Activated CD4-positive, alpha-beta memory T cell treated with anti-CD3 and anti-CD28 coated beads, Interleukin-2, amount 10 ng/mL, durations not matched to agents 7 days and 5 days (primary cell): ENCODE measurements around the gene TGFBRAP1. TPM values are rescaled to one million over a fixed set of nuclear protein-coding genes. Genes with fewer than 3 reads are reported as not detected.

ENCODE experiments used
- CTCF ChIA-PET: fragments of 350-600 bp; sonication (Branson Sonifier 250); formaldehyde crosslinking; loops from one replicate; lab custom pipeline; 2021; ENCODE audit warnings: antibody characterized with exemption, inconsistent platforms; lab: Charles Lee
- POLR2A ChIA-PET: fragments of 350-600 bp; sonication (Branson Sonifier 250); formaldehyde crosslinking; loops from one replicate; lab custom pipeline; 2021; ENCODE audit warnings: antibody characterized with exemption; lab: Charles Lee
- DNase-seq: peaks from one replicate; pipeline ENCODE4 v3.0.0-alpha.2; 2020
- H3K27ac Mint-ChIP-seq: one replicate; pipeline ENCODE4 v1.8.0; 2021; ENCODE audit warnings: mild to moderate bottlenecking, mixed read lengths
- H3K27me3 Mint-ChIP-seq: one replicate; pipeline ENCODE4 v1.8.0; 2021; ENCODE audit warnings: mixed read lengths
- H3K36me3 Mint-ChIP-seq: one replicate; pipeline ENCODE4 v1.8.0; 2021; ENCODE audit warnings: low read depth, mixed read lengths
- H3K4me1 Mint-ChIP-seq: one replicate; pipeline ENCODE4 v1.8.0; 2021; ENCODE audit warnings: mixed read lengths
- H3K4me3 Mint-ChIP-seq: one replicate; pipeline ENCODE4 v1.8.0; 2021; ENCODE audit warnings: mild to moderate bottlenecking, mixed read lengths
- H3K9me3 Mint-ChIP-seq: one replicate; pipeline ENCODE4 v1.8.0; 2021; ENCODE audit warnings: mixed read lengths
- total RNA-seq, 2 experiments: library from RNA; stranded (reverse); gene quantifications; one replicate each; pipeline ENCODE4 v1.2.3, GENCODE V29; 2021

Gene TGFBRAP1
- total RNA-seq, 2 experiments from 2014 or later, result 15.9 to 17.0 TPM

DNA sequence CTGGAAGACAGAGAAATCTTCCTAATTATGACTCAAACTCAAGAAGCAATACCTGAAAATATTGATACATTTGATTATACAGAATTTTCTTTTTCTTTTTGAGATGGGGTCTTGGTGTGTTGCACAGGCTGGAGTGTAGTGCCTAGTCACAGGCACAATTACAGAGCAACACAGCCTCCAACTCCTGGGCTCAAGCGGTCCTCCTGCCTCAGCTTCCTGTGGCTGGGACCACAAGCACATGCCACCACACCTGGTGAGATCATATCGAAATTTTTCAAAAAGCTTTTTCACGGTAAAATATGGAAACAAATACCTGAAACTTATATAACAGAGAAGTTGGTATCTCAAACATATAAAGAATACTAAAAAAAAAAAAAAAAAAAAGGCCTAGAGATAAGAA is 27.9 kb downstream of the TGFBRAP1 start:
- ChIA-PET POLR2A (interaction anchor here (0.6 to 1.9 kb wide), 2 partner anchors 27 to 264 kb away, joined by 3 to 5 read pairs; partner anchors contain the start of gene MRPS9), CTCF (interaction anchor here (0.7 to 1.8 kb wide), 3 partner anchors 8 to 823 kb away, joined by 3 to 4 read pairs (median 4); no protein-coding TSS in a partner anchor)
- DNase-seq, result peak; percentile 42
- H3K4me1 Mint-ChIP-seq, result peaks cover 24% of the 10 kb centered on the region
- H3K36me3 Mint-ChIP-seq, result peaks cover 25% of the 10 kb centered on the region
- no peaks in the 10 kb centered on the region for H3K9me3 Mint-ChIP-seq
- no peak overlapping the region for H3K4me3 Mint-ChIP-seq
- H3K27ac Mint-ChIP-seq, result no peak overlapping the region
- H3K27me3 Mint-ChIP-seq, result no peaks in the 10 kb centered on the region

GRCh38 chr2:105299290-105299689 is 30.2 kb downstream of the TGFBRAP1 start:
- H3K9me3 Mint-ChIP-seq, result no peaks in the 10 kb centered on the region
- no peaks in the 10 kb centered on the region for H3K27me3 Mint-ChIP-seq
- CTCF ChIA-PET, result interaction anchor here (0.6 kb wide), 1 partner anchor 118 kb away, joined by 3 read pairs; no protein-coding TSS in a partner anchor
- DNase-seq, result no peak
- peaks cover 24% of the 10 kb centered on the region for H3K4me1 Mint-ChIP-seq
- H3K36me3 Mint-ChIP-seq, result peaks cover 32% of the 10 kb centered on the region
- H3K27ac Mint-ChIP-seq, result no peak overlapping the region
- no peak overlapping the region for H3K4me3 Mint-ChIP-seq
- POLR2A ChIA-PET, result no interaction called here

GRCh38 chr2:105298017-105298416 is 31.5 kb downstream of the TGFBRAP1 start:
- ChIA-PET POLR2A (no interaction called here), CTCF (interaction anchor here (0.9 kb wide), 1 partner anchor 10 kb away, joined by 3 read pairs; no protein-coding TSS in a partner anchor)
- DNase-seq, result no peak
- Mint-ChIP-seq H3K27ac (no peak overlapping the region), H3K27me3 (no peaks in the 10 kb centered on the region), H3K4me1 (peaks cover 18% of the 10 kb centered on the region), H3K9me3 (no peaks in the 10 kb centered on the region), H3K36me3 (peaks cover 32% of the 10 kb centered on the region), H3K4me3 (no peak overlapping the region)

- DNase-seq, result no peak
- H3K4me3 Mint-ChIP-seq, result no peak overlapping the region
- H3K27me3 Mint-ChIP-seq, result no peaks in the 10 kb centered on the region
- H3K4me1 Mint-ChIP-seq, result peaks cover 13% of the 10 kb centered on the region
- H3K36me3 Mint-ChIP-seq, result peaks cover 32% of the 10 kb centered on the region
- no peak overlapping the region for H3K27ac Mint-ChIP-seq
- CTCF ChIA-PET, result interaction anchor here (0.9 kb wide), 1 partner anchor 9 kb away, joined by 3 read pairs; no protein-coding TSS in a partner anchor
- POLR2A ChIA-PET, result no interaction called here
- no peaks in the 10 kb centered on the region for H3K9me3 Mint-ChIP-seq
These were observed 32.3 kb downstream of the TGFBRAP1 start for GRCh38 chr2:105297216-105297615.

GRCh38 chr2:105296017-105296611 is 33.4 kb downstream of the TGFBRAP1 start:
- no peak for DNase-seq
- Mint-ChIP-seq H3K4me3 (no peak overlapping the region), H3K36me3 (peaks cover 37% of the 10 kb centered on the region), H3K9me3 (no peaks in the 10 kb centered on the region), H3K27ac (no peak overlapping the region), H3K4me1 (peaks cover 2% of the 10 kb centered on the region), H3K27me3 (no peaks in the 10 kb centered on the region)
- ChIA-PET CTCF (interaction anchor here (0.7 to 1.2 kb wide), 2 partner anchors 14 to 226 kb away, joined by 3 to 5 read pairs; no protein-coding TSS in a partner anchor), POLR2A (no interaction called here)

- Mint-ChIP-seq H3K36me3 (peaks cover 40% of the 10 kb centered on the region), H3K27ac (no peak overlapping the region), H3K4me1 (no peaks in the 10 kb centered on the region), H3K4me3 (no peak overlapping the region), H3K27me3 (no peaks in the 10 kb centered on the region), H3K9me3 (no peaks in the 10 kb centered on the region)
- peak; percentile 38 for DNase-seq
- ChIA-PET CTCF (interaction anchor here (0.7 to 1.3 kb wide), 7 partner anchors 11 to 180 kb away, joined by 3 to 5 read pairs (median 3); no protein-coding TSS in a partner anchor), POLR2A (no interaction called here)
These were observed 34.6 kb downstream of the TGFBRAP1 start for GRCh38 chr2:105294844-105295481.

- POLR2A ChIA-PET, result interaction anchor here (1.0 kb wide), 1 partner anchor 36 kb away, joined by 4 read pairs; no protein-coding TSS in a partner anchor
- Mint-ChIP-seq H3K27me3 (no peaks in the 10 kb centered on the region), H3K4me1 (no peaks in the 10 kb centered on the region), H3K4me3 (no peak overlapping the region), H3K36me3 (peaks cover 40% of the 10 kb centered on the region), H3K27ac (no peak overlapping the region), H3K9me3 (no peaks in the 10 kb centered on the region)
- CTCF ChIA-PET, result interaction anchor here (0.8 to 1.3 kb wide), 5 partner anchors 8 to 179 kb away, joined by 3 to 5 read pairs (median 3); no protein-coding TSS in a partner anchor
- DNase-seq, result no peak
These were observed 35.5 kb downstream of the TGFBRAP1 start for GRCh38 chr2:105294046-105294445.

GRCh38 chr2:105291981-105292380 is 37.6 kb downstream of the TGFBRAP1 start:
- Mint-ChIP-seq H3K27ac (no peak overlapping the region), H3K4me3 (no peak overlapping the region), H3K9me3 (no peaks in the 10 kb centered on the region), H3K27me3 (no peaks in the 10 kb centered on the region), H3K4me1 (peaks cover 3% of the 10 kb centered on the region), H3K36me3 (peaks cover 29% of the 10 kb centered on the region)
- CTCF ChIA-PET, result interaction anchor here (0.6 to 1.0 kb wide), 2 partner anchors 229 to 1785 kb away, joined by 3 to 5 read pairs; no protein-coding TSS in a partner anchor
- POLR2A ChIA-PET, result no interaction called here
- no peak for DNase-seq

DNA sequence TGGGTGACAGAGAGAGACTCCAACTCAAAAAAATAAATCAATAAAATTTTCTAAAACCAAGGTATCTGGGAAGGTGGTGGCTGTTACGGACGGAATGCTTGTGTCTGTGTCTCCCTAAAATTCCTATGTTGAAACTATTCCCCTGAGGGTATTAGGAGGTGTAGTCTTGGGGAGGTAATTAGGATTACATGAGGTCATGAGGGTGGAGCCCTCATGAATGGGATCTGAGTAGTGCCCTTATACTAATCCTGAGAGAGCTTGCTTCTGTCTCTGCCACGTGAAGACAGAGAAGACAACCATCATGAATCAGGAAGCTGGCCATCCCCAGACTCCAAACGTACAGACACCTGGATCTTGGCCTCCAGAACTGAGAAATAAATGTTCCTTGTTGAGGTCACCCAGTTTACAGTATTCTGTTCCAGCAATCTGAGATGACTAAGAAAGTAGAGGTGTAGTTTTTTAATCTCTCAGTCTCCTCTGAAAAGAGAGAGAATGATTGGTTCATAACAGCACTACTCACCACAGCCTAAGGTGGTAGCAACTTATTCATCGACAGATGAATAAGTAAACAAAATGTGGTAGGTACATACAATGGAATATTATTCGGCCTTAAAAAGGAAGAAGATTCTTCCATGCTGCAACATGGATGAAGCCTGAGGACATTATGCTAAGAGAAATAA is 38.4 kb downstream of the TGFBRAP1 start:
- no peak for DNase-seq
- Mint-ChIP-seq H3K4me1 (peaks cover 3% of the 10 kb centered on the region), H3K9me3 (no peaks in the 10 kb centered on the region), H3K27ac (no peak overlapping the region), H3K36me3 (peaks cover 27% of the 10 kb centered on the region), H3K27me3 (no peaks in the 10 kb centered on the region), H3K4me3 (no peak overlapping the region)
- CTCF ChIA-PET, result no interaction called here
- POLR2A ChIA-PET, result no interaction called here

GRCh38 chr2:105288133-105288532 is 41.4 kb downstream of the TGFBRAP1 start:
- peaks cover 3% of the 10 kb centered on the region for H3K4me1 Mint-ChIP-seq
- H3K4me3 Mint-ChIP-seq, result no peak overlapping the region
- ChIA-PET CTCF (interaction anchor here (0.7 to 1.1 kb wide), 9 partner anchors 9 to 253 kb away, joined by 3 to 4 read pairs (median 3); no protein-coding TSS in a partner anchor), POLR2A (no interaction called here)
- no peaks in the 10 kb centered on the region for H3K27me3 Mint-ChIP-seq
- peaks cover 16% of the 10 kb centered on the region for H3K36me3 Mint-ChIP-seq
- H3K27ac Mint-ChIP-seq, result no peak overlapping the region
- no peak for DNase-seq
- no peaks in the 10 kb centered on the region for H3K9me3 Mint-ChIP-seq

DNA sequence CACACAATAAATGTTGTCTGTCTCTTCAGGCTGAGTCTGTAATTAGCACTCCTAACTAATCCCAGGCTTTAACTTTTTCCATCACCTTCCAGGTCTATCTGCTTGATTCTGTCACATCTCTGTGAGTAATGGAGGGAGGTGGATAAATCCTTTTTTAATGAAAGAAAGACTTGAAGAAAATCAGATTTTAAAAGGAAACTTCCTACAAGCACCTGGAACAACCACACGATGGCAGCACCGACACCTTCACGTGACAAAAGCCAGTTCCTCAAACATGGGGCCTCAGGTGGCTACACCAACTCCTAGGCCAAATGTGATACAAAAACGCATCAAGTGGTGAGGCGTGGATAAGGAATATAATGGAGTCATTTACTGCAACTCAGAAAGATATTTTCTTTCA is 41.8 kb downstream of the TGFBRAP1 start:
- H3K27ac Mint-ChIP-seq, result no peak overlapping the region
- H3K4me1 Mint-ChIP-seq, result peaks cover 3% of the 10 kb centered on the region
- H3K27me3 Mint-ChIP-seq, result no peaks in the 10 kb centered on the region
- H3K4me3 Mint-ChIP-seq, result no peak overlapping the region
- CTCF ChIA-PET, result interaction anchor here (0.7 to 1.1 kb wide), 9 partner anchors 8 to 253 kb away, joined by 3 to 4 read pairs (median 3); no protein-coding TSS in a partner anchor
- no peaks in the 10 kb centered on the region for H3K9me3 Mint-ChIP-seq
- peak; percentile 41 for DNase-seq
- POLR2A ChIA-PET, result no interaction called here
- peaks cover 16% of the 10 kb centered on the region for H3K36me3 Mint-ChIP-seq

- H3K36me3 Mint-ChIP-seq, result peaks cover 9% of the 10 kb centered on the region
- no peaks in the 10 kb centered on the region for H3K9me3 Mint-ChIP-seq
- no peaks in the 10 kb centered on the region for H3K27me3 Mint-ChIP-seq
- peaks cover 3% of the 10 kb centered on the region for H3K4me1 Mint-ChIP-seq
- no peak for DNase-seq
- POLR2A ChIA-PET, result no interaction called here
- CTCF ChIA-PET, result interaction anchor here (1.6 kb wide), 1 partner anchor 19 kb away, joined by 4 read pairs; no protein-coding TSS in a partner anchor
- H3K4me3 Mint-ChIP-seq, result no peak overlapping the region
- no peak overlapping the region for H3K27ac Mint-ChIP-seq
These were observed 46.0 kb downstream of the TGFBRAP1 start for GRCh38 chr2:105283532-105283931.
